ENCODE measurements around the gene AP5Z1.

The AP5Z1 gene

GRCh38 chr7:4824120-4824775 lies 48.8 kb downstream of the AP5Z1 start:
- H3K36me3 Mint-ChIP-seq (ENCODE audit: insufficient read depth): no peaks in the 10 kb centered on the region
- DNase-seq (no peak), ATAC-seq (replicated peaks) (no peak)
- peaks cover 26 to 46% of the 10 kb centered on the region in 2 donors for H3K27me3 Mint-ChIP-seq
- no peak overlapping the region for H3K27ac Mint-ChIP-seq
- no peaks in the 10 kb centered on the region for H3K9me3 Mint-ChIP-seq
- H3K4me3 Mint-ChIP-seq: no peak overlapping the region
- no peaks in the 10 kb centered on the region for H3K4me1 Mint-ChIP-seq (ENCODE audit: low read depth in 2 of 2)

- Mint-ChIP-seq H3K36me3 (ENCODE audit: insufficient read depth) (no peaks in the 10 kb centered on the region), H3K9me3 (no peaks in the 10 kb centered on the region), H3K27me3 (peaks cover 18 to 42% of the 10 kb centered on the region in 2 donors), H3K4me3 (no peak overlapping the region), H3K27ac (no peak overlapping the region), H3K4me1 (ENCODE audit: low read depth in 2 of 2) (peaks cover 0 to 3% of the 10 kb centered on the region in 2 donors)
- DNase-seq (no peak), ATAC-seq (replicated peaks) (no peak)
Measured at GRCh38 chr7:4825081-4825480, 49.7 kb downstream of the AP5Z1 start.

GRCh38 chr7:4828720-4829383 lies 53.4 kb downstream of the AP5Z1 start:
- H3K27ac Mint-ChIP-seq: no peak overlapping the region
- no peak overlapping the region for H3K4me3 Mint-ChIP-seq
- H3K9me3 Mint-ChIP-seq: no peaks in the 10 kb centered on the region
- H3K4me1 Mint-ChIP-seq (ENCODE audit: low read depth in 2 of 2): peaks cover 0 to 5% of the 10 kb centered on the region in 2 donors
- DNase-seq (no peak), ATAC-seq (replicated peaks) (no peak)
- H3K27me3 Mint-ChIP-seq: peaks cover 18 to 25% of the 10 kb centered on the region in 2 donors
- no peaks in the 10 kb centered on the region for H3K36me3 Mint-ChIP-seq (ENCODE audit: insufficient read depth)

- Mint-ChIP-seq H3K9me3 (no peaks in the 10 kb centered on the region), H3K36me3 (ENCODE audit: insufficient read depth) (no peaks in the 10 kb centered on the region), H3K4me1 (ENCODE audit: low read depth in 2 of 2) (peaks cover 0 to 5% of the 10 kb centered on the region in 2 donors), H3K27ac (no peak overlapping the region), H3K27me3 (peaks cover 10 to 17% of the 10 kb centered on the region in 2 donors), H3K4me3 (no peak overlapping the region)
- peak; percentile 31 to 38 (median 36) for DNase-seq
- peak; percentile 74 for ATAC-seq (replicated peaks)
Measured at GRCh38 chr7:4830176-4830575, 54.8 kb downstream of the AP5Z1 start.

GRCh38 chr7:4831723-4832495 lies 56.5 kb downstream of the AP5Z1 start:
- peaks cover 0 to 5% of the 10 kb centered on the region in 2 donors for H3K4me1 Mint-ChIP-seq (ENCODE audit: low read depth in 2 of 2)
- no peak overlapping the region for H3K4me3 Mint-ChIP-seq
- no peaks in the 10 kb centered on the region for H3K9me3 Mint-ChIP-seq
- H3K27ac Mint-ChIP-seq: peak overlapping the region in 1 of 2 donors; percentile 39
- peaks cover 0 to 15% of the 10 kb centered on the region in 2 donors for H3K27me3 Mint-ChIP-seq
- DNase-seq (no peak), ATAC-seq (replicated peaks) (no peak)
- no peaks in the 10 kb centered on the region for H3K36me3 Mint-ChIP-seq (ENCODE audit: insufficient read depth)

- H3K36me3 Mint-ChIP-seq (ENCODE audit: insufficient read depth): no peaks in the 10 kb centered on the region
- DNase-seq: no peak
- no peaks in the 10 kb centered on the region for H3K9me3 Mint-ChIP-seq
- no peak overlapping the region for H3K4me3 Mint-ChIP-seq
- H3K4me1 Mint-ChIP-seq (ENCODE audit: low read depth in 2 of 2): peaks cover 0 to 5% of the 10 kb centered on the region in 2 donors
- H3K27me3 Mint-ChIP-seq: peaks cover 4 to 15% of the 10 kb centered on the region in 2 donors
- ATAC-seq (replicated peaks): no peak
- no peak overlapping the region for H3K27ac Mint-ChIP-seq
Measured at GRCh38 chr7:4832711-4833110, 57.3 kb downstream of the AP5Z1 start.

- Mint-ChIP-seq H3K9me3 (no peaks in the 10 kb centered on the region), H3K36me3 (ENCODE audit: insufficient read depth) (no peaks in the 10 kb centered on the region)
- no peak for DNase-seq
Measured at GRCh38 chr7:4833176-4833575, 57.8 kb downstream of the AP5Z1 start.

GRCh38 chr7:4833691-4834600 lies 58.5 kb downstream of the AP5Z1 start:
- ATAC-seq (replicated peaks): no peak
- no peaks in the 10 kb centered on the region for H3K9me3 Mint-ChIP-seq

More at GRCh38 chr7:4833176-4833575, 57.8 kb downstream of the AP5Z1 start:
- Mint-ChIP-seq H3K4me3 (no peak overlapping the region), H3K4me1 (ENCODE audit: low read depth in 2 of 2) (peaks cover 0 to 5% of the 10 kb centered on the region in 2 donors), H3K27me3 (peaks cover 4 to 15% of the 10 kb centered on the region in 2 donors), H3K27ac (no peak overlapping the region)
- no peak for ATAC-seq (replicated peaks)

GRCh38 chr7:4834601-4835397 lies 59.4 kb downstream of the AP5Z1 start:
- Mint-ChIP-seq H3K4me1 (ENCODE audit: low read depth in 2 of 2) (peaks cover 0 to 5% of the 10 kb centered on the region in 2 donors), H3K27me3 (peaks cover 4 to 13% of the 10 kb centered on the region in 2 donors), H3K36me3 (ENCODE audit: insufficient read depth) (no peaks in the 10 kb centered on the region), H3K27ac (no peak overlapping the region), H3K4me3 (no peak overlapping the region), H3K9me3 (no peaks in the 10 kb centered on the region)
- DNase-seq: no peak
- no peak for ATAC-seq (replicated peaks)

More at GRCh38 chr7:4833691-4834600, 58.5 kb downstream of the AP5Z1 start:
- no peak overlapping the region for H3K27ac Mint-ChIP-seq
- no peaks in the 10 kb centered on the region for H3K36me3 Mint-ChIP-seq (ENCODE audit: insufficient read depth)
- peaks cover 0 to 5% of the 10 kb centered on the region in 2 donors for H3K4me1 Mint-ChIP-seq (ENCODE audit: low read depth in 2 of 2)
- no peak overlapping the region for H3K4me3 Mint-ChIP-seq
- no peak for DNase-seq
- peaks cover 4 to 15% of the 10 kb centered on the region in 2 donors for H3K27me3 Mint-ChIP-seq

- DNase-seq (no peak), ATAC-seq (replicated peaks) (no peak)
- Mint-ChIP-seq H3K36me3 (ENCODE audit: insufficient read depth) (no peaks in the 10 kb centered on the region), H3K27me3 (peaks cover 4 to 7% of the 10 kb centered on the region in 2 donors), H3K4me3 (no peak overlapping the region), H3K9me3 (no peaks in the 10 kb centered on the region), H3K4me1 (ENCODE audit: low read depth in 2 of 2) (no peaks in the 10 kb centered on the region), H3K27ac (no peak overlapping the region)
Measured at GRCh38 chr7:4835398-4836205, 60.2 kb downstream of the AP5Z1 start.

GRCh38 chr7:4836206-4836661 lies 60.8 kb downstream of the AP5Z1 start:
- Mint-ChIP-seq H3K27ac (no peak overlapping the region), H3K4me3 (no peak overlapping the region), H3K27me3 (peaks cover 4 to 7% of the 10 kb centered on the region in 2 donors), H3K4me1 (ENCODE audit: low read depth in 2 of 2) (no peaks in the 10 kb centered on the region), H3K9me3 (no peaks in the 10 kb centered on the region), H3K36me3 (ENCODE audit: insufficient read depth) (no peaks in the 10 kb centered on the region)
- DNase-seq: no peak
- ATAC-seq (replicated peaks): no peak

All from effector memory CD8-positive, alpha-beta T cell (primary cell).